ENCODE data around the gene LCP2.

DNA sequence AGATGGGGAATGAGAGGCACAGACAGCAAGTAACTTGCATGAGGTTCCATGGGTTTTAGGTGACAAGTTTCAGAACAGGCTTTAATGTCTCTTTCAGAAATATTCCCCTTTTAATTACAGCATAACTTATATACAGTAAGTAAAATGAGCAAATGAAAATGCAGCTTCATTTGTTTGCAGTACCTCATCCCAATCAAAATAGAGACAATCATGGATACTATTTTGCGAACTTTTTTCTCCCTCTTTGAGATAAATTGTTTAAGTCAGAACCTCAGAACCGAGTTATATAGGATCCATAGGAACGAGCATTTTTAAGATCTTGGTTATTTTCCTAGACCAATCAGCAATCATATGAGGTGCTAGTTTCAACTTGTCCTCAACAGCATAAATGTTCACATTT lies 3.5 kb downstream of the LCP2 start:
- TF ChIP-seq EZH2phosphoT487 (IDR thresholded peaks at IDR 0.05; ENCODE audit: low read depth), result no peak
- TF ChIP-seq, protein P1, sequence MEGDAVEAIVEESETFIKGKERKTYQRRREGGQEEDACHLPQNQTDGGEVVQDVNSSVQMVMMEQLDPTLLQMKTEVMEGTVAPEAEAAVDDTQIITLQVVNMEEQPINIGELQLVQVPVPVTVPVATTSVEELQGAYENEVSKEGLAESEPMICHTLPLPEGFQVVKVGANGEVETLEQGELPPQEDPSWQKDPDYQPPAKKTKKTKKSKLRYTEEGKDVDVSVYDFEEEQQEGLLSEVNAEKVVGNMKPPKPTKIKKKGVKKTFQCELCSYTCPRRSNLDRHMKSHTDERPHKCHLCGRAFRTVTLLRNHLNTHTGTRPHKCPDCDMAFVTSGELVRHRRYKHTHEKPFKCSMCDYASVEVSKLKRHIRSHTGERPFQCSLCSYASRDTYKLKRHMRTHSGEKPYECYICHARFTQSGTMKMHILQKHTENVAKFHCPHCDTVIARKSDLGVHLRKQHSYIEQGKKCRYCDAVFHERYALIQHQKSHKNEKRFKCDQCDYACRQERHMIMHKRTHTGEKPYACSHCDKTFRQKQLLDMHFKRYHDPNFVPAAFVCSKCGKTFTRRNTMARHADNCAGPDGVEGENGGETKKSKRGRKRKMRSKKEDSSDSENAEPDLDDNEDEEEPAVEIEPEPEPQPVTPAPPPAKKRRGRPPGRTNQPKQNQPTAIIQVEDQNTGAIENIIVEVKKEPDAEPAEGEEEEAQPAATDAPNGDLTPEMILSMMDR (IDR thresholded peaks at IDR 0.05; ENCODE audit: low read depth, low read length), result no peak
